ENCODE results near the gene TBC1D2B. TPM values are rescaled to one million over a fixed set of nuclear protein-coding genes. Genes with fewer than 3 reads are reported as not detected.

The TBC1D2B gene
- total and polyA plus RNA-seq, 10 donors, result 9.4 to 131 (median 97.4) TPM

DNA sequence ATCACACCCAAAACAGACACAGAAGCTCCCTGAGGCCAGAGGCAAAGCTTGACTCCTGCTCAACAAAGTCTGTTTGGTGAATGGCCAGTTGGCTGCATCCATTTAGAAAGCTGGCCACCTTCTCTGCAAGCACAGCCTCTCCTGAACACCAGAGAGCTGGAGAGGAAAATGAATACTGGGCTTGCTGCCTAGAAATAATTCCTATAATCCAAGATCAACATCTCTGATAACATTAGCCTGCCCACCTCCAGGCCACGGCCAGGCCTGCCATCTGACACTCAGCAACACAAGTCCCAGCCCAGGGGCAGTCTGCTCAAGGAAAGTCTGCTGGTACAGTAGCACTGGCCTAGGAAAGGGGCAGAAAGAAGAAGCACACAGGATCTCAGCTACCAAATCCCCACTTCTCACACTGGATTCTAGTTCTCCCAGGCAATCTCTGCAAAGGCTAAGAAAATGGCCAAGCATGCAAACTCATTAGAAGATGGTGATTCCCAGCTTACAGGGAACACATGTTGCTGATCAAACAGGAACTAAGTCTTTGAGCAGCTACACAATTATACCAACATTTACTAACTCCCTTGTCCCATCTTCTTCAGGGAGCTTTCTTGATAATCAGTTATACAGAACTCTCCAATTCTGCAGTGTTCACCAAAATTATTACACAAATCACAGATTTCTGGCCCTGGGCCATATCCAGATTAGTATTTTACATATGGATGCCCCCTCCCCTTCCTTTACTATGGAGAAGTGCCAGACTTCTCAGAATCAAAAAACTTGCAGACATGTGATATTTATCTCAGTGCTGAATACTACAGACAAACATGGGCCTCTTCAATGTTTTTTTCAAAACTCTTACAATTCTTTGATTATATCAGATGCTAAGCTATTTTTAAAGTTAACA, 9.9 kb downstream of the TBC1D2B start:
- intact Hi-C loops (cut with DNase I; ENCODE audit: low total_unique reads), result no loop called here
- Histone ChIP-seq H3K27ac (peak overlapping the region; percentile 70 to 97 (median 89)), H3K9me3 (no peaks in the 10 kb centered on the region), H3K4me3 (peak overlapping the region in 1 of 8 donors; percentile 6), H3K27me3 (replicated peaks in 1 of 7) (no peaks in the 10 kb centered on the region), H3K4me1 (peaks cover 84 to 100% (median 100%) of the 10 kb centered on the region in 6 donors), H3K36me3 (no peaks in the 10 kb centered on the region)
- WGBS, 5 donors, result 40 to 89% (median 56%) methylated on average over 1 of the region's 1 CpG
- DNase-seq, result no peak
- TF ChIP-seq POLR2AphosphoS5 (IDR thresholded peaks at IDR 0.05) (peak in 1 of 3 donors; percentile 60), POLR2A (IDR thresholded peaks at IDR 0.05) (no peak)

DNA sequence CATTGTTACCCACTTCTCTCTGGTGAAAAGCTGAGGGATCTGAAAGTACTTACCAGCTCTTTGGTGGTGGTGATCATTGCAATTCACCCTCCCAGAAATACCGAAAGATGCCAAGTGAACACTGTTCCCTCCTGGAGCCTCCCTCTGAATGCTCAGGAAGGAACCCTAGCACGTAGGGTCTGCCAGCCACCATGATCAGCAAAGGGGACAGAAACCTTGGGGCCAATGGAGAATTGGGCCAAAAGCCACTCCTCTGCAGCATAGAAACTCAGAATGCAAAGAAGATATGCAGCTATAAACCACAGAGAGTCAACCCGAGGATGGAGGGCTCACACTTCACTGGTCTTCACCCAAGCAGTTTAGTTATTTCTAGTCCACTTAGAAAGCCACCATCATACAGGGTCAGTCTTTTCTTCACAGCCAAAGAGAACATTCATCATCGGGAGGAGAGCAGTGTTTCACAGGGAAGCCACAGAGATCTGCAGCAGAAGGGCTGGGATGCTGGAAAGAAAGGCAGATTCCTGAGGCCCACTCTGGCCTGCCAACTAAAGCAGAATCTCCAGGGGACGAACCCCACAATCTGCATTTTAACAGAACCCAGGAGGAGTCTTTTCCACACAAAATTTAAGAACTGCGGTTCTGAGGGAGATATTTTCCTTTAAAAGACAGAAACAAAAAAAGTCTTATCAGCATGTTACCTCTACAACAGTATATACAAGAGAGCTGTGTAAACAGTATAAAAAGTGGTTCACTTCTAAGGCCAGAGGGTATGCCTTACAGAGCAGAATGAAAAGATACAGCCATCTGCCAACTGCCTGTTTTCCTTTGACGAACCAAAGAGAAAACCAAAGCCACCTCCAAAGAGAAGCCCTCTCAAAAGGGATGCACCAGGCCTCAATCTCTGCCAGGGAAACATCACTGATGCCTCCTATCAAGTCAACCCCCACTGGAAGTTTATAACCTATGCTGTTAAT, 11.3 kb downstream of the TBC1D2B start:
- Histone ChIP-seq H3K9me3 (no peaks in the 10 kb centered on the region), H3K27ac (peak overlapping the region; percentile 69 to 97 (median 89)), H3K4me1 (peaks cover 87 to 100% (median 100%) of the 10 kb centered on the region in 6 donors), H3K27me3 (replicated peaks in 1 of 7) (no peaks in the 10 kb centered on the region), H3K4me3 (peak overlapping the region in 1 of 8 donors; percentile 33), H3K36me3 (no peaks in the 10 kb centered on the region)
- no peak for DNase-seq
- intact Hi-C loops (cut with DNase I; ENCODE audit: low total_unique reads), result no loop called here
- 47 to 62% (median 55%) methylated on average over 7 of the region's 7 CpGs for WGBS, 5 donors
- TF ChIP-seq POLR2AphosphoS5 (IDR thresholded peaks at IDR 0.05), result no peak
- TF ChIP-seq CTCF (IDR thresholded peaks at IDR 0.05 in 8 of 11, conservative IDR thresholded peaks at IDR 0.05 in 3 of 11), result no peak
- no peak for TF ChIP-seq POLR2A (IDR thresholded peaks at IDR 0.05)

- Histone ChIP-seq H3K4me3 (peak overlapping the region in 1 of 8 donors; percentile 33), H3K9me3 (no peaks in the 10 kb centered on the region), H3K27me3 (replicated peaks in 1 of 7) (no peaks in the 10 kb centered on the region), H3K27ac (peak overlapping the region; percentile 69 to 97 (median 89)), H3K4me1 (peaks cover 85 to 100% (median 100%) of the 10 kb centered on the region in 6 donors), H3K36me3 (no peaks in the 10 kb centered on the region)
- no peak for DNase-seq
- peak in 2 of 3 donors; percentile 79 to 88 for TF ChIP-seq POLR2AphosphoS5 (IDR thresholded peaks at IDR 0.05)
- TF ChIP-seq CTCF (IDR thresholded peaks at IDR 0.05 in 8 of 11, conservative IDR thresholded peaks at IDR 0.05 in 3 of 11), result no peak
- no peak for TF ChIP-seq POLR2A (IDR thresholded peaks at IDR 0.05)
- WGBS, 5 donors, result 25 to 40% (median 28%) methylated on average over 5 of the region's 5 CpGs
- intact Hi-C loops (cut with DNase I; ENCODE audit: low total_unique reads), result no loop called here
These were observed 12.1 kb downstream of the TBC1D2B start for GRCh38 chr15:78065284-78065872.

- no peak for TF ChIP-seq POLR2AphosphoS5 (IDR thresholded peaks at IDR 0.05)
- TF ChIP-seq POLR2A (IDR thresholded peaks at IDR 0.05), result no peak
- TF ChIP-seq CTCF (IDR thresholded peaks at IDR 0.05 in 8 of 11, conservative IDR thresholded peaks at IDR 0.05 in 3 of 11), result no peak
- intact Hi-C loops (cut with DNase I; ENCODE audit: low total_unique reads), result no loop called here
- no peak for DNase-seq
- H3K27me3 ChIP-seq (replicated peaks in 1 of 7), result no peaks in the 10 kb centered on the region
- peak overlapping the region; percentile 69 to 97 (median 89) for H3K27ac ChIP-seq
- peak overlapping the region in 1 of 8 donors; percentile 33 for H3K4me3 ChIP-seq
- WGBS, 5 donors, result 61 to 74% (median 72%) methylated on average over 2 of the region's 2 CpGs
- H3K36me3 ChIP-seq, result no peaks in the 10 kb centered on the region
- H3K4me1 ChIP-seq, result peaks cover 79 to 100% (median 99%) of the 10 kb centered on the region in 6 donors
- no peaks in the 10 kb centered on the region for H3K9me3 ChIP-seq
These were observed 13.0 kb downstream of the TBC1D2B start for GRCh38 chr15:78064544-78064943.

Measured in spleen (tissue), 11 donors.